Ishikawa (cell line): Measurements from ENCODE around the gene KCNQ1.

Source experiments
- CEBPB ChIP-seq: IDR thresholded peaks from 2 replicates; pipeline ENCODE4 v1.6.1; 2012
- RAD21 ChIP-seq: IDR thresholded peaks from 2 replicates; pipeline ENCODE4 v1.6.1; 2012; ENCODE audit warnings: low read depth
- REST ChIP-seq: IDR thresholded peaks from 2 replicates; pipeline ENCODE4 v1.6.1; 2012; ENCODE audit warnings: low read depth, mild to moderate bottlenecking
- TCF12 ChIP-seq: IDR thresholded peaks from 2 replicates; pipeline ENCODE4 v1.6.1; 2012; ENCODE audit warnings: low read depth

GRCh38 chr11:2641623-2642022, 196.8 kb downstream of the KCNQ1 start:
- TF ChIP-seq CEBPB (no peak), TCF12 (no peak), REST (no peak), RAD21 (no peak)
